Motor neuron (in vitro differentiated cells): ENCODE measurements around the gene ATL1. TPM values are rescaled to one million over a fixed set of nuclear protein-coding genes. Genes with fewer than 3 reads are reported as not detected.
"Not testable (repeated sequence)": the region's sequence is repeated elsewhere in the genome, so short reads cannot be mapped to it uniquely, and the experiment has no call there.

ENCODE experiments used
- ATAC-seq, 8 experiments: fragments of 200-7000 bp; cut with Tn5 transposase; replicated peaks in 6 of 8; 2 replicates each; pipeline ENCODE4 v1.8.0; 2021; ENCODE audit warnings: mild to moderate bottlenecking in 8 of 8, moderate library complexity in 8 of 8
- H3K27ac ChIP-seq, 2 donors: fragments of 250-450 bp; sonication (Bioruptor Pico); 2 replicates each; pipeline ENCODE4 v1.9.0; 2021; ENCODE audit warnings: antibody characterized with exemption in 2 of 2, mild to moderate bottlenecking in 2 of 2, moderate library complexity in 1 of 2
- H3K4me1 ChIP-seq, 2 donors: fragments of 250-450 bp; sonication (Bioruptor Pico); replicated peaks in 1 of 2; 2 replicates each; pipeline ENCODE4 v1.6.1; 2021; ENCODE audit warnings: antibody characterized with exemption in 2 of 2, mild to moderate bottlenecking in 2 of 2, moderate library complexity in 1 of 2
- H3K4me3 ChIP-seq, 5 donors: fragments of 250-450 bp; sonication (Bioruptor Pico); 2 replicates each; pipeline ENCODE4 v1.9.0; 2021; ENCODE audit warnings: antibody characterized with exemption in 5 of 5, mild to moderate bottlenecking in 5 of 5, moderate library complexity in 4 of 5
- WGBS, 10 experiments: fragments of 450-650 bp; shearing (Covaris generic); methylation state at CpG; one replicate each; pipeline ENCODE4 v1.0.0; 2022; 5-methylcytosine and 5-hydroxymethylcytosine counted together
- in situ Hi-C, 9 experiments: fragments of 400-800 bp; cut with MboI; loops; one replicate each; pipeline ENCODE4 v1.15.0; 2021; ENCODE audit warnings: low sequenced_read_pairs in 9 of 9, low pct_unique_long_range_greater_than_20kb in 2 of 9; ENCODE audit not compliant: unreplicated experiment in 9 of 9
- total RNA-seq, 8 experiments: library from RNA; unstranded; fragments of 300-600 nt; gene quantifications; 2 replicates each; pipeline versions ENCODE4 v1.2.3 to v1.2.4, GENCODE V29; 2022

ATL1 gene
- total RNA-seq, 8 experiments from 2014 or later, result 0.73 to 39.6 (median 32.1) TPM; not detected in 1

DNA sequence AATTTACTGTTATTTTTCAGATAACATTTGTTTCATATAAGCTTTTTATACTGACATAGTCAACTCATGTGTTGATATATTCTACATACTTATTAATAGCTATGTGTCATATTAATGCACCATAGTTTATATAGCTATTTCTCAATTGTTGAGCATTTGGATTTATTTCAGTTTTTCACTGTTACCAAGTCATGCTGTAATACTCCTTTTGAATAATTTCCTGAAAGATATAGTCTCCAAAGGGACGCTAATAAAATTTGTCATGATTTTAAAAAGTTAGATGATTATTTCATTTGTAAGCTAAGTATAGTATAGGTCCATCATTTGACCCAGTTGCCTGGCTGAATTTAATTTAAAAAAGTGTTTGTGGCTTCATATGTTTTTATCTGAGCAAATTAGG is 47.8 kb downstream of the ATL1 start:
- WGBS, 10 experiments, result 0 to 100% (median 97%) methylated on average over 1 of the region's 1 CpG
- no peak overlapping the region for H3K4me3 ChIP-seq
- in situ Hi-C loops, result loop anchor here in 1 of 9 experiments (25.0 kb wide), 1 partner anchor 155 kb away; no protein-coding TSS in a partner anchor
- peaks cover 0 to 4% of the 10 kb centered on the region in 2 donors for H3K4me1 ChIP-seq
- no peak for ATAC-seq
- no peak overlapping the region for H3K27ac ChIP-seq

DNA sequence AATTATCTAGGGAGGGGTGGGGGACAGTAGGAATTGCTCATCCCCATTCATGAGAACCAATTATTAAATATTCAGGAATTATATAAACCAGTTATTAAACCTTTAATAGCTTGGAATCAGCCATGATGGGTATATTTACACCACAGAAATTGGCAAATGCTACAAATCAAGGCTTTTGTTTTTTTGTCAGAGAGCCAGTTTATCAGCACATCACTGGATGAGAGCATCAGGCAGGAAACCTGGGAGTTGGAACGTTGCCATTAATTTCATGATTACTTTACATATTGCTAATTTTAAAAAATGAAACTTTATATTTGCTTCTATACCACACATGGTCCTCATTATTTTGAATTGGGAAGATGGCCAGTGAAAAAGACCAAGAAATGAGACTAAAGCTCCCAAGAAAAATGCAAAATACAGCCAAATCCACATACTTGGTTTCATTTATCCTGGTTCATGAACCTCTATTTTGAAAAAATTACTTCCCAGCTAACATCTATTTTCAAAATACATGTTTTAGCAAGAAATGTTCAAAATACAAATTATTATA is 48.4 kb downstream of the ATL1 start:
- no peak for ATAC-seq
- H3K4me1 ChIP-seq, result peaks cover 0 to 4% of the 10 kb centered on the region in 2 donors
- in situ Hi-C loops, result loop anchor here in 1 of 9 experiments (25.0 kb wide), 1 partner anchor 154 kb away; no protein-coding TSS in a partner anchor
- 0 to 100% (median 52%) methylated on average over 1 of the region's 1 CpG; no CpG with 5 or more reads in 2 of the 10 experiments for WGBS, 10 experiments
- H3K4me3 ChIP-seq, result no peak overlapping the region
- H3K27ac ChIP-seq, result no peak overlapping the region

DNA sequence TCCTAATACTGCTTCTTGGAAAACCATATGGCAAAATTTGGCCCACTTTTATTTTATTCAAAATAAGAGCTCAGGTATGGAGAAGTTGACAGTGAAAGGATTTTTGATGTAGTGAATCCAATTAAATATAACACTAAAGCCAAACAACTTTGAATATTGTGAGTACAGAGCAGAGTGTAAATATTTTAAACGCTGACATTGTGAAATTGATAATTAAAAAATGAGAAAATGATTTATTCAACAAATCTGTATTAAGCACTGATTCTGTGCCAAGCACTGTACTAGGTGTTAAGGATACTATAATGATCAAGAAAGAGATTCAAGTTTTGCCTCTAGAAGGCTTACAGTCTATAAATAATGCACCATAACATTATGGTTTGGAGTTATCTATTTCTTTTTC is 50.5 kb downstream of the ATL1 start:
- 10 to 100% (median 85%) methylated on average over 1 of the region's 1 CpG; no CpG with 5 or more reads in 3 of the 10 experiments for WGBS, 10 experiments
- no peak for ATAC-seq

DNA sequence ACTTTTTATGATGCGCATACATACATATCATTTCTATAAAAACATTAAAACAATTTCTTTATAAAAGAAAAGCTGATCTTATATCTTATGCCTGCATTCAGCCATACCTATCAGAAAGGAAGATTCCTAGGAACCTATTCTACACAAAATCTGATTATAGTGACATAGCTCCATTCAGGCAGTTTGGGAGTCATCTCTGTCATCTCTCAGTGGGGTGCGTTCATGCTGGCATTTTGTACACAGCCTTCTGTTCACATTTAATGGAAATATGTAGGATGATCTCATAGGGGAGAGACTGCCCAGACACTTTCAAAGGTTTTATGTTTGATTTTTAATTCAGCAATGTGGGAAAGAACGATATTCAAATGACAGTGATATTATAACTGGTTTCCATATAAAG is 52.9 kb downstream of the ATL1 start:
- H3K4me3 ChIP-seq, result no peak overlapping the region
- no peak overlapping the region for H3K27ac ChIP-seq
- in situ Hi-C loops, result loop anchor here in 1 of 9 experiments (25.0 kb wide), 1 partner anchor 149 kb away; no protein-coding TSS in a partner anchor
- peak in 2 of 8 experiments; percentile 46 to 58 for ATAC-seq
- WGBS, 10 experiments, result 41 to 100% (median 96%) methylated on average over 2 to 3 of the region's 3 CpGs; no CpG with 5 or more reads in 1 of the 10 experiments
- H3K4me1 ChIP-seq, result no peaks in the 10 kb centered on the region

More for the DNA sequence above, 50.5 kb downstream of the ATL1 start:
- no peak overlapping the region for H3K27ac ChIP-seq
- H3K4me3 ChIP-seq, result no peak overlapping the region
- H3K4me1 ChIP-seq, result peaks cover 0 to 4% of the 10 kb centered on the region in 2 donors
- in situ Hi-C loops, result loop anchor here in 1 of 9 experiments (25.0 kb wide), 1 partner anchor 152 kb away; no protein-coding TSS in a partner anchor

DNA sequence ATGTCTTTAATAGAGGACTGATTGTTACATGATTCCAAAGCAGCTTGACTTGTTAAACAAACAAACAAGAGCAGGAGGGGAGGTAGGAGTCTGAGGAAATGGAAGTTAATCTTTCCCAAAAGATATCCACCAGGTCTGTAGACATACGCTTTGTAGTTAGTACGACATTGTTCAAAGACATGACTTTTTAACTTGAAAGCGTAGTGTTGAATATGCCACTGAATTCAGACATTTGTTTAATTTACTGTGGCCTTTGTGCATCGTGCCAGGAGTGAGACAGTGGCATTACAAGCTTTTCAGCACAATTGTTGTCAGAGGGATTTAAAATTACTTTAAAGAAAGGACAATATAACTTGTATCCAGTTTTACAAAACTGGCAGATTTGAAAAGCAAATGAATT is 55.1 kb downstream of the ATL1 start:
- in situ Hi-C loops, result loop anchor here in 1 of 9 experiments (25.0 kb wide), 1 partner anchor 147 kb away; no protein-coding TSS in a partner anchor
- 0 to 73% (median 57%) methylated on average over 2 to 4 of the region's 4 CpGs for WGBS, 10 experiments
- no peak overlapping the region for H3K27ac ChIP-seq
- ATAC-seq, result no peak
- H3K4me3 ChIP-seq, result no peak overlapping the region
- no peaks in the 10 kb centered on the region for H3K4me1 ChIP-seq

DNA sequence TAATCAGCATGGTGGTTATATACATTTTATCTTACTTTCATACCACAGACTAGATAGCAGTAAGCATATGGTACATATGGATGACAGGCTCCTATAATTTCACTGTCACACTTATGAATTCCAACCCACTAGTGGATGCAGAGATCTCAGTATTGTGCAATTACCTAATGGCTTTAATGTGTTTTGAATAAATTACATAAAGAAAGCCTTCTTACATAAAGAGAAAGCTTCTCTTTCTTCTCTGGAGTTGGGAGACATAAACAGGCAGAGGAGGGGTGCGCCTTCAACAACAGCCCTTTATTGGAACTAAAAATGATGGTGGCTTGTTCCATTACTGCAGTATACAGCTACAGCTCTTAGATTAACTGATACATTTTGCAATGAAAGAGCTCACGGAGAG is 55.6 kb downstream of the ATL1 start:
- Histone ChIP-seq H3K4me1 (no peaks in the 10 kb centered on the region), H3K27ac (no peak overlapping the region), H3K4me3 (no peak overlapping the region)
- ATAC-seq, result no peak
- in situ Hi-C loops, result loop anchor here in 1 of 9 experiments (25.0 kb wide), 1 partner anchor 147 kb away; no protein-coding TSS in a partner anchor
- 40 to 100% (median 100%) methylated on average over 1 to 2 of the region's 2 CpGs; no CpG with 5 or more reads in 2 of the 10 experiments for WGBS, 10 experiments

DNA sequence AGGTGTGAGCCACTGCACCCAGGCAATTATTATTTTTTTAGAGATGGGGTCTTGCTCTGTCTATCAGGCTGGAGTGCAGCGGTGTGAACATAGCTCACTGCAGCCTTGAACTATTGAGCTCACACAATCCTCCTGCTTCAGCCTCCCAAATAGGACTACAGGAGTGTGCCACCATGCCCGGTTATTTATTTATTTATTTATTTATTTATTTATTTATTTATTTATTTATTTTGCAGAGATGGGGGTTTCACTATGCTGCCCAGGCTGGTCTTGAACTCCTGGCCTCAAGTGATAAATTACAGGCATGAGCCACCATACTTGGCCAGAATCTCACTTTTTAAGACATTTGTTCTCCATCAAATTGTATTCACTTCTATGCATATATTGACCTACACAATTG is 56.3 kb downstream of the ATL1 start:
- Histone ChIP-seq H3K27ac (no peak overlapping the region), H3K4me3 (no peak overlapping the region), H3K4me1 (no peaks in the 10 kb centered on the region)
- in situ Hi-C loops, result loop anchor here in 1 of 9 experiments (25.0 kb wide), 1 partner anchor 146 kb away; no protein-coding TSS in a partner anchor
- no peak for ATAC-seq
- 83 to 100% (median 97%) methylated on average over 1 to 2 of the region's 2 CpGs; no CpG with 5 or more reads in 4 of the 10 experiments for WGBS, 10 experiments

DNA sequence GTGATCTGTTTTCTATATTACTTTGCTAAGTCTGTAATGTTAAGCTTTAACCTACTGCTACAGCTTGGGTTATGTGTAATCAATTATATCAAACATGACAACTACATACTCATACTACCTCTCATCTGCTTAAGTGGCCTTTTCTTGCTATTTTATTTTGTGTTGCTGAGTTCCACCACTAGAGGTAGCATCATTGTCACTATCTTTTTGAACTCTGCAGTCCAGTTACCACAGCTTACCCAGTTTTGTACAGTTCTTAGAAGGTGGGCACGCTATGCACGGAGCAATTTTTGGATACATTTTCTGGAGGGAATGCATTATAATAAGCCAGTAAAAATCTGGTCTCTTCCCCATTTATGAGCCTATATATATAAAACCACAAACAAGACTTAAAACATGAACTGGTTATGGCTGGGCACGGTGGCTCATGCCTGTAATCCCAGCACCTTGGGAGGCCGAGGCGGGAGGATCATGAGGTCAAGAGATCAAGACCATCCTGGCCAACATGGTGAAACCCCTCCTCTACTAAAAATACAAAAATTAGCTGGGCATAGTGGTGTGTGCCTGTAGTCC is 59.7 kb downstream of the ATL1 start:
- in situ Hi-C loops, result loop anchor here in 1 of 9 experiments (25.0 kb wide), 1 partner anchor 143 kb away; no protein-coding TSS in a partner anchor
- peak in 4 of 8 experiments; percentile 60 to 79 (median 72) for ATAC-seq
- WGBS, 10 experiments, result 20 to 100% (median 88%) methylated on average over 2 to 5 of the region's 5 CpGs; no CpG with 5 or more reads in 2 of the 10 experiments
- no peaks in the 10 kb centered on the region for H3K4me1 ChIP-seq
- no peak overlapping the region for H3K4me3 ChIP-seq
- no peak overlapping the region for H3K27ac ChIP-seq

DNA sequence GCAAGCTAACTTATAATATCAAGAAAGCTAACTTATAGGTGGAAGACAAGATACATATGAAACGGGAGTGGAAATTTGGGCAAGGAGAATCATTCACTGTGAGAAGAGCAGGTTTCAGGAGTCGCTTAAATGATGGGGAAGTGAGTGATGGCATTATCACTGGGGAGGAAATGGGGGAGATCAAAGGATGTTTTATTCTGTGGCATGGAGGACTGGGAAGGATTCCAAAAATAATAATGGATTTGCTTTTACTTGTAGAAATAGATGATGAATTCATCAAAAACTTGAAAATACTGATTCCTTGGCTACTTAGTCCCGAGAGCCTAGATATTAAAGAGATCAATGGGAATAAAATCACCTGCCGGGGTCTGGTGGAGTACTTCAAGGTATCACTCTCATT is 60.4 kb downstream of the ATL1 start:
- ATAC-seq, result no peak
- WGBS, 10 experiments, result 65 to 100% (median 95%) methylated on average over 1 to 4 of the region's 4 CpGs
- no peak overlapping the region for H3K27ac ChIP-seq

DNA sequence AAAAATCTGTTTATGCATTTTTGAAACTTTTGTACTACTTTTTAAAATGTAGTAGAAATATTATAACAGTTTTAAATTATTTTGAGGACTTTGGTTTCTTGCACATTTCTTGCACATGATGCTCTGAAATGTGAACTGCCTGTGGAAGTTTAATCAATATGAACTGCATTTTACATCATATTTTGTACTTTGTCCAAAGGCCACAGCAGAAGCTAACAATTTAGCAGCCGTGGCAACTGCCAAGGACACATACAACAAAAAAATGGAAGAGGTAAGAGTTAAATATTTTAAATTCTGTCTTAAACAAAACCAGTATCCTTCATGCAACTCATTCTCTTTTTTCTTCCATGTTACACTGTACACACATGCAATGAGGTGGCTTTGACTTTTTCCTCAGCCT is 63.0 kb downstream of the ATL1 start:
- no peak for ATAC-seq
- no peaks in the 10 kb centered on the region for H3K4me1 ChIP-seq
- no peak overlapping the region for H3K4me3 ChIP-seq
- in situ Hi-C loops, result loop anchor here in 1 of 9 experiments (25.0 kb wide), 1 partner anchor 139 kb away; no protein-coding TSS in a partner anchor
- no peak overlapping the region for H3K27ac ChIP-seq
- WGBS, 10 experiments, result 31 to 100% (median 85%) methylated on average over 1 of the region's 1 CpG; no CpG with 5 or more reads in 4 of the 10 experiments

More for the DNA sequence above, 60.4 kb downstream of the ATL1 start:
- in situ Hi-C loops, result loop anchor here in 1 of 9 experiments (25.0 kb wide), 1 partner anchor 142 kb away; no protein-coding TSS in a partner anchor
- Histone ChIP-seq H3K4me3 (no peak overlapping the region), H3K4me1 (no peaks in the 10 kb centered on the region)

DNA sequence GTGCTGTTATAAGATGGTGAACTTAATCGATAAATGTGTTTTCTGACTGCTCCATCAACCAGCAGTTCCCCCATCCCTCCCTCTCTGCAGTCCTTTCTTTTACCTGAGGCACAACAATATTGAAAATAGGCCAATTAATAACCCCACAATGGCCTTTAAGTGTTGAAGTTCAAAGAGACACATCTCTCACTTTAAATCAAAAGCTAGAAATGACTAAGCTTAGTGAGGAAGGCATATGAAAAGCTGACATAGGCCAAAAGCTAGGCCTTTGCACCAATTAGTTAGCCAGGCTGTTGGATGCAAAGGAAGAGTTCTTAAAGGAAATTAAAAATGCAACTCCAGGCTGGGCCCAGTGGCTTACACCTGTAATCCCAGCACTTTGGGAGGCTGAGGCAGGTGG is 64.5 kb downstream of the ATL1 start:
- H3K4me1 ChIP-seq, result no peaks in the 10 kb centered on the region
- WGBS, 10 experiments, result 83 to 100% (median 100%) methylated on average over 1 of the region's 1 CpG; no CpG with 5 or more reads in 1 of the 10 experiments
- no peak for ATAC-seq
- in situ Hi-C loops, result loop anchor here in 1 of 9 experiments (25.0 kb wide), 1 partner anchor 138 kb away; no protein-coding TSS in a partner anchor
- H3K4me3 ChIP-seq, result no peak overlapping the region
- H3K27ac ChIP-seq, result no peak overlapping the region

DNA sequence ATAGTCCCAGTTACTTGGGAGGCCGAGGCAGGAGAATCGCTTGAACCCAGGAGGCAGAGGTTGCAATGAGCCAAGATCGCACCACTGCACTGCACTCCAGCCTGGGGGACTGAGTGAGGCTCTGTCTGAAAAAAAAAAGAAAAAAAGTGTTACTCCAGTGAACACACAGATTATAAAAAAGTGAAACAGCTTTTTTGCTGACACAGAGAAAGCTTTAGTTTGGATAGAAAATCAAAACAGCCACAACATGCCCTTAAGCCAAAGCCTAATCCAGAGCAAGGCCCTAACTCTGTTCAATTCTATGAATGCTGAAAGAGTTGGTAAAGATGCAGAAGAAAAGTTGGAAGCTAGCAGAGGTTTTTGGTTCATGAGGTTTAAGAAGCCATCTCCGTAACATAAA is 65.0 kb downstream of the ATL1 start:
- in situ Hi-C loops, result loop anchor here in 1 of 9 experiments (25.0 kb wide), 1 partner anchor 137 kb away; no protein-coding TSS in a partner anchor
- H3K27ac ChIP-seq, ATAC-seq, H3K4me1 ChIP-seq, H3K4me3 ChIP-seq: not testable (repeated sequence)
- WGBS, 10 experiments, result 77 to 100% (median 100%) methylated on average over 1 to 4 of the region's 4 CpGs; no CpG with 5 or more reads in 2 of the 10 experiments

DNA sequence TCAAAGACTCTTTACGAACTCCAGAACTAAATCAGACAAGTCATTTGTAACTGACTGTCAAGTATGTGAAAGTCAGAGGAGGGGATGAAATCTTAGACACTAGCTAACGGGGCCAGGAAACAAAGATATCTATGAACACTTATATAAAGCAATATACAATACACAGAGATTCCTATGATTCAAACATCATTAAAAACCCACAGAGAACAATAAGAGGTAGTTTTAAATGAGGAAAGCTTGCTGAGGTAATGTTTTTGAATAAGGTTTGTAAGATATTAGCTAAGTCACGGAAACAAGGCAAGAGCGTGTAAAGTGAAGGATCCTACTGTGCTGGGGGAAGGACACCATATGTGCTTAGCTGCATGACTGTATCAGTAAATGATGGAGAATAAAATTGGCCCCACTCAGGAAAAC is 71.5 kb downstream of the ATL1 start:
- in situ Hi-C loops, result no loop called here
- Histone ChIP-seq H3K4me1 (no peaks in the 10 kb centered on the region), H3K4me3 (no peak overlapping the region), H3K27ac (no peak overlapping the region)
- no peak for ATAC-seq
- 67 to 100% (median 94%) methylated on average over 2 to 4 of the region's 4 CpGs for WGBS, 10 experiments
